Activated CD4-positive, alpha-beta memory T cell treated with anti-CD3 and anti-CD28 coated beads for 36 hours (primary cell): ENCODE data around the gene ANKRD27. TPM values are rescaled to one million over a fixed set of nuclear protein-coding genes. Genes with fewer than 3 reads are reported as not detected.
"Not testable (repeated sequence)": the region's sequence is repeated elsewhere in the genome, so short reads cannot be mapped to it uniquely, and the experiment has no call there.

Experiments
- CTCF ChIA-PET: fragments of 350-600 bp; sonication (Branson Sonifier 250); formaldehyde crosslinking; loops from one replicate; lab custom pipeline; 2021; ENCODE audit warnings: antibody characterized with exemption, inconsistent platforms; lab: Charles Lee
- POLR2A ChIA-PET: fragments of 350-600 bp; sonication (Branson Sonifier 250); formaldehyde crosslinking; loops from one replicate; lab custom pipeline; 2021; ENCODE audit warnings: antibody characterized with exemption; lab: Charles Lee
- DNase-seq: peaks from one replicate; pipeline ENCODE4 v3.0.0-alpha.2; 2020
- H3K27ac Mint-ChIP-seq: one replicate; pipeline ENCODE4 v1.8.0; 2021; ENCODE audit warnings: mixed read lengths
- H3K27me3 Mint-ChIP-seq: one replicate; pipeline ENCODE4 v1.8.0; 2021; ENCODE audit warnings: mixed read lengths
- H3K36me3 Mint-ChIP-seq: one replicate; pipeline ENCODE4 v1.8.0; 2021; ENCODE audit warnings: mixed read lengths
- H3K4me1 Mint-ChIP-seq: one replicate; pipeline ENCODE4 v1.8.0; 2021; ENCODE audit warnings: low read depth, mixed read lengths
- H3K4me3 Mint-ChIP-seq: one replicate; pipeline ENCODE4 v1.8.0; 2021; ENCODE audit warnings: mild to moderate bottlenecking, mixed read lengths
- H3K9me3 Mint-ChIP-seq: one replicate; pipeline ENCODE4 v1.8.0; 2021; ENCODE audit warnings: mixed read lengths
- intact Hi-C: fragments of 100-400 bp; cut with micrococcal nuclease; formaldehyde crosslinking; loops from one replicate; pipeline ENCODE4 v1.15.1; 2023
- total RNA-seq, 2 experiments: library from RNA; stranded (reverse); gene quantifications; one replicate each; pipeline ENCODE4 v1.2.3, GENCODE V29; 2021

ANKRD27 gene
- 10 to 100 TPM; 39.7 to 45.4 TPM for total RNA-seq

DNA sequence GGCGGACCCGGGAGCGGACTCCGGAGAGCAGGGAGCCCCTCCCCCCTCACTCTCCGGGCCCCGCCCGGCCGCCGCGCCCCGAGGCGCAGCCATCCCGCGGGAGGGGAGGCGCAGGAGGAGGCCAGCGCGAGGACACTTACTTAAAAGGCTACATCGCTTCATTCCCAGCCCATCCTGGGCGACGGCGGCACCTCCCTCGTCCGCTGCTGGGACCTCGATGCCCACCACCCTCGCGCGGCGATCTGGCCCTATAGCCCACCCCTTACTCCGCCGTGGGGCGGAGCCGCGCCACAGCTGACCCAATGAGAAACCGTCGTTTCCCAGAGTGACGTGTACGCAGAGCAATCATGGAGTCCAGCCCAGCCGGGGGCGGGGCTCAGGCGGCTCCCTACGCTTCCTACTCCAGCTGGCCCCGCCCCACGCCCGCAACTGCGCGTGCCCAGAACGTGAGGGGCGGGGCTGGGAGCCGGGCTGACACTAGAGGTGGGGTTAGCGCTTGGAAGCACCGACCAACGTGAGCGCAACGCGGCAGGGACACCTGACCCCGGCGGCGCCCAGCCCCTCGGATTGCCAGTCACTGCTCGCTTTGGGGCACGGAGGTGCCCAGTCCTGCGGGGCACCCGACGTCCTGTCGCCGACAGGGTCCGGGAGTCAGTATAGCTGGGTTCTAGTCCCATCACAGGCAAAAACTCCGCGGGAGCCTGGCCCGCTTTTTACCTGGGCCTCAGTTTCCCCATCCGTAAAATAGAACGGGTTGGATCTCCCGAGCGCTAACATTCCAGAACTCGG, at the start of gene ANKRD27:
Gene ANKRD27 (minus strand): TSS at position 250 of the 789 bp plus-strand sequence. CDS start 16,165 bp downstream, outside the sequence.
- DNase-seq = peak; percentile 98
- Mint-ChIP-seq H3K27ac (peak within 1 kb of the TSS; percentile 67), H3K36me3 (peaks cover 3% of the 10 kb centered on the region), H3K9me3 (no peaks in the 10 kb centered on the region), H3K4me1 (peaks cover 28% of the 10 kb centered on the region), H3K4me3 (peak within 1 kb of the TSS; percentile 92), H3K27me3 (peaks cover 11% of the 10 kb centered on the region)
- ChIA-PET POLR2A (interaction anchor here (1.3 kb wide), 2 partner anchors 16 to 95 kb away, joined by 3 to 6 read pairs; partner anchors contain the start of genes NUDT19 and PDCD5), CTCF (interaction anchor here (1.0 to 1.5 kb wide), 3 partner anchors 12 to 75 kb away, joined by 3 to 6 read pairs (median 6); no protein-coding TSS in a partner anchor)
- intact Hi-C loops = loop anchor here (1.0 to 5.0 kb wide), 4 partner anchors 16 to 297 kb away; partner anchors contain the start of genes CEP89, DPY19L3, FAAP24 and NUDT19

DNA sequence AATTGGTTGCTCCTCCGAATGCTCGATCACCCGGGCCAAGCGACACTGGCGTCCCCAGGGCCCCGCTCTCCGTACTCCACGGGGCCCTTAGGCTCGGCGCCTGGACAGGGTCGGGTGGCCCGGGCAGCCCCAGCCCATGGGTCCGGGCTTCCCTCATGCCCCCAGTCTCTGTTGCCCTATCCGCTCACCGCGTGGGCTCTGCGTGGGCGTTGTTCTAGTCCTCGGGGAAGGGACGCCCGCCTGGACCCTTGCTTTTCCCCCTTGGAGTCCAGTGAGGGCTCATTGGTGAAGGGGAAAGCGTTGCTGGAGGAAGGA, 45.9 kb upstream of the ANKRD27 start:
- intact Hi-C loops = no loop called here
- H3K36me3 Mint-ChIP-seq = peaks cover 6% of the 10 kb centered on the region
- ChIA-PET CTCF (no interaction called here), POLR2A (no interaction called here)
- H3K27me3 Mint-ChIP-seq = no peaks in the 10 kb centered on the region
- no peak overlapping the region for H3K27ac Mint-ChIP-seq
- H3K4me3 Mint-ChIP-seq = no peak overlapping the region
- H3K9me3 Mint-ChIP-seq = no peaks in the 10 kb centered on the region
- DNase-seq = no peak
- H3K4me1 Mint-ChIP-seq = no peaks in the 10 kb centered on the region

DNA sequence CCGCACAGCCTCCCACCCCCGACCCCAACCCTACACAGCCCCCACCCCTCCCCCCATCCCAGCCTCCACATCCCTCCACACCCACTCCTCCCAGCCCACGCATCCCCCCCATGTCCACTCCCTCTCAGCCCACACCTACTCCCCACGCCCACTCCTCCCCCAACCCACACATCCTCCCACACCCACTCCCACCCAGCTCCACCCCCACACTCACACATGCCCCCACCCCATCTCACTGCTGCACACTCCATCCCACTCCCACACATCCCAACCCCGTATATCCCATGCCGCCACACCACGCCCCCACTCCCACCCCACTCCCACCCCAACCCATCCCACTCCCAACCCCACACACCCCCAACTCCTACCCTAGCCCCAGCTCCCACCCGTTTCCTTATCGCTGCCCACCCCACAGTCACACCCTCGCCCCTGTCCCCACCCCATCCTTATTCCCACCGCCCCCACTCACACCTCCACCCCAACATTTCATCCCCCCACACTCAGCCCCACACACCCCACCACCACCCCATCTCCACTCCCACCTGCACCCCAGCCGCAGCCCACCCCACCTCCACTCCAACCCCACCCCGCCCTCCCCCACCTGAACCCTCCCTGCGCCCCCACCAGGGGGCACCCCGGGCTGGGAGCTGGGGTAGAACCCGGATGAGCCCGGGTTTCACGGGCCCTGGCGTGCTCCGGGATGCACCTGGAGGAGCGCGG, 45.4 kb upstream of the ANKRD27 start:
- Mint-ChIP-seq H3K4me3 (no peak overlapping the region), H3K4me1 (no peaks in the 10 kb centered on the region), H3K36me3 (peaks cover 6% of the 10 kb centered on the region), H3K27ac (no peak overlapping the region), H3K9me3 (no peaks in the 10 kb centered on the region), H3K27me3 (no peaks in the 10 kb centered on the region)
- POLR2A ChIA-PET = no interaction called here
- no peak for DNase-seq
- intact Hi-C loops = no loop called here
- CTCF ChIA-PET = no interaction called here

DNA sequence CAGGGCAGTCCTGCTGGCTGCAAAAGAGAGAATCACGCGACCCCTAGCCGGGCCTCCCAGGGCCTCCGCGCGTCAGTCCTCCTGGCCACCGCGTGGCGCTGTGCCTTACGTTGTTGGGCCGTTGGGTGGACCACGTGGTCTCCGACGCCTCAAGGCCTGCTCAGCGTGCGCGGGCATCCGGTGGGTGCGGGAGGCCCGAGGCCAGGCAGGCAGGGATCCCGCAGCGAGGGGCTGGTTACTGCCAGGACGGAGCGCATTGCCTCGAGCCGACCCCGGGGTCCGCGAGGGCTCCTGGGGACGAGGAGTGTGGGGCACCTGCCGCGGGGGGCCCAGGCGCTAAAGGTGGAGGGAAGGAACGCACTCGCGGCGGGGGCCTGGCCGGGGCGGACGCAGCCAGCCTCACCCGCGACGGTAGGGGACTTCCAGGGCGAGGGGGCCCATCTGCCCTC, 44.7 kb upstream of the ANKRD27 start, which contains the start of gene TDRD12:
Gene TDRD12 (plus strand): TSS at position 157 of the 449 bp plus-strand sequence. CDS start 306 bp downstream, outside the sequence.
- Mint-ChIP-seq H3K36me3 (peaks cover 9% of the 10 kb centered on the region), H3K9me3 (no peaks in the 10 kb centered on the region), H3K27me3 (no peaks in the 10 kb centered on the region), H3K4me3 (no peak within 1 kb of the TSS), H3K4me1 (no peaks in the 10 kb centered on the region), H3K27ac (no peak within 1 kb of the TSS)
- POLR2A ChIA-PET = no interaction called here
- DNase-seq = no peak
- CTCF ChIA-PET = no interaction called here
- intact Hi-C loops = no loop called here

DNA sequence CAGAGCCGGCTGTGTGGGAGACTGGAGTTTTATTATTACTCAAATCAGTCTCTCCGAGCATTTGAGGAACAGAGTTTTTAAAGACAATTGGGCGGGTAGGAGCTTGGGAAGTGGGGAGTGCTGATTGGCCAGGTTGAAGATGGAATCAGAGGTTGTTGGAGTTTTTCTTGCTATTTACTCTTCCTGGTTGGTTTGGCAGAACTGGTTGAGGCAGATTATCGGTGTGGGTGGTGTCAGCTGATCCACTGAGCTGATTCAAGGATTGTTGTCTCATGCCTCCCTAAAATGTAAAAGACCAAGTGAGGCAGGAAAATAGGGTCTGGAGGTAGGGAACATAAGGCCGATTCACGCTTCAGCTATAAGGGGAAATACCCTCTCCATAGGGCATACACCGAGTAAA, 43.3 kb upstream of the ANKRD27 start:
- H3K9me3 Mint-ChIP-seq = no peaks in the 10 kb centered on the region
- no peaks in the 10 kb centered on the region for H3K4me1 Mint-ChIP-seq
- ChIA-PET POLR2A (no interaction called here), CTCF (no interaction called here)
- H3K4me3 Mint-ChIP-seq = no peak overlapping the region
- no peak overlapping the region for H3K27ac Mint-ChIP-seq
- no peaks in the 10 kb centered on the region for H3K27me3 Mint-ChIP-seq
- intact Hi-C loops = no loop called here
- H3K36me3 Mint-ChIP-seq = peaks cover 10% of the 10 kb centered on the region
- no peak for DNase-seq

DNA sequence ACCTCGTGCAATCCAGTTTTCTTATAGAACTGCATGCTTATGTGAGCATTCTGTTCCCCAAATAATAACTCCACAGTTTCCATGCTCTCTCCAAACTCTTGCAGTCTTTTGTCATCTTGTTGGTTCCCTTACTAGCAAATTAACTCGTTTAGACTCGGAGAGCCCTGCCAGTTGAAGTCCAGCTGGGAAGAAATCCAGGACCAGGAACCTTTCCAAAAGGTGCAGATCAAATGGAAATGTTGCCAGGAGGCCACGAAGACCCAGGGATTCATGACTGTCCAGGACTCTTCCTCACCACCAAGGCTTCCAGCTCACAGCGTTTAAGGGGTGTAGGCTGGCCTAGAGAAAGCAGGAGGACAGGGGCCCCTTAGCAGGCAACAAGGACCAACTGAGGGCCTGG, 42.5 kb upstream of the ANKRD27 start:
- Mint-ChIP-seq H3K9me3 (no peaks in the 10 kb centered on the region), H3K27me3 (no peaks in the 10 kb centered on the region), H3K36me3 (peaks cover 14% of the 10 kb centered on the region), H3K27ac (no peak overlapping the region), H3K4me3 (no peak overlapping the region), H3K4me1 (no peaks in the 10 kb centered on the region)
- POLR2A ChIA-PET = no interaction called here
- intact Hi-C loops = no loop called here
- CTCF ChIA-PET = no interaction called here
- no peak for DNase-seq

DNA sequence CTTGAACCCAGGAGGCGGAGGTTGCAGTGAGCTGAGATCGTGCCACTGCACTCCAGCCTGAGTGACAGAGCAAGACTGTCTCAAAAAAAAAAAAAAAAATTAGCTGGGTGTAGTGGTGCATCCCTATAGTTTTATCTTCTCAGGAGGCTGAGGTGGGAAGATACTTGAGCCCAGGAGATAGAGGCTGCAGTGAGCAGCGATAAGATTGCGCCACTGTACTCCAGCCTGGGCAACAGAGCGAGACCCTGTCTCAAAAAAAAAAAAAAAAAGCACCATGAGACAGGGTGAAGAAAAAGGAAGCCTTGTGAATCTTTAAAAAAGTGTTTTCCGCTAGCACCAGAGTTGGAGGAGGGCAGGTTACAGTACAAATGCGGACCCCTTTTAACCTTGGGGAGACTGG, 41.2 kb upstream of the ANKRD27 start:
- POLR2A ChIA-PET, DNase-seq, H3K9me3 Mint-ChIP-seq, H3K27me3 Mint-ChIP-seq, H3K27ac Mint-ChIP-seq, intact Hi-C loops, H3K4me1 Mint-ChIP-seq, H3K4me3 Mint-ChIP-seq: not testable (repeated sequence)
- peaks cover 15% of the 10 kb centered on the region for H3K36me3 Mint-ChIP-seq
- CTCF ChIA-PET = interaction anchor here (0.7 kb wide), 1 partner anchor 26 kb away, joined by 3 read pairs; no protein-coding TSS in a partner anchor

DNA sequence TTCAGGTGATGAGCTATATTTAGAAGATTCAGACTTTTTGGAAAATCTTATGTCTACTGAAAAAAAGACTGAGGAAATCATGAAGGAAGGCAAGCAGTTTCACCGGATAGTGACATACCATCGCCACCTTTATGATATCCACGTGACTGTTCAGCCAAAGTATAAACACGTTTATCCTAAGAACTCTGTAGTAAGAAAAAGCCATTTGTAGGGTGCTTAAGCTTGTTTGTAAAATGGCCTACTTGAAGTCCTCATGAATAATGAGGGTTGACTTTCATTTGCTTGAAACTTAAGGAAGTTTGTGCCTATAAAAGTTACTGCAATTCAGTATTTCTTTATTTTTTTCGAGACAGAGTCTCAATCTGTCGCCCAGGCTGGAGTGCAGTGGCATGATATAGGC, 36.8 kb upstream of the ANKRD27 start:
- Mint-ChIP-seq H3K27me3 (no peaks in the 10 kb centered on the region), H3K36me3 (peaks cover 21% of the 10 kb centered on the region), H3K9me3 (no peaks in the 10 kb centered on the region), H3K4me3 (no peak overlapping the region), H3K27ac (no peak overlapping the region), H3K4me1 (peaks cover 19% of the 10 kb centered on the region)
- intact Hi-C loops = no loop called here
- CTCF ChIA-PET = no interaction called here
- POLR2A ChIA-PET = no interaction called here
- DNase-seq = no peak

DNA sequence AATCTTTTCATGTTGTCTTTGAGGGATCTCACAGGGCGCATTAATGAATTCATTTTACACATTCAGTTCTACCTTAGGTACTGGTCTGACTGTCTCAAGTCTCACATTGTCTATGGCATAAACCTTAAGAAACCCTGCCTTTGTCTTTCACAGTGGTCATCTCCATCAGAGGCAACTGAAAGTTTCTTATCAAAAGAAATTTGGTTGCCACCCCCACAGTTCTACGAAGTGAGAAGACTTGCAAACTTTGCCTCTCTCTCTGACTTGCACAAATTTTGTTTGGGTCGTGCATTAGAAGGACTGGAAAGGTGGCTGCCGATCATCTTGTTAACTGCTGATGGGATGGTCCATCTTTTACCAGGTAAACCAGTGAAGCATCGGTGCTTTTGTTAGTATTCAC, 34.1 kb upstream of the ANKRD27 start:
- Mint-ChIP-seq H3K4me3 (no peak overlapping the region), H3K36me3 (peaks cover 28% of the 10 kb centered on the region), H3K27me3 (no peaks in the 10 kb centered on the region), H3K27ac (peak overlapping the region; percentile 69), H3K4me1 (peaks cover 26% of the 10 kb centered on the region), H3K9me3 (peaks cover 6% of the 10 kb centered on the region)
- ChIA-PET CTCF (interaction anchor here (1.2 kb wide), 1 partner anchor 19 kb away, joined by 4 read pairs; no protein-coding TSS in a partner anchor), POLR2A (no interaction called here)
- intact Hi-C loops = no loop called here
- no peak for DNase-seq

DNA sequence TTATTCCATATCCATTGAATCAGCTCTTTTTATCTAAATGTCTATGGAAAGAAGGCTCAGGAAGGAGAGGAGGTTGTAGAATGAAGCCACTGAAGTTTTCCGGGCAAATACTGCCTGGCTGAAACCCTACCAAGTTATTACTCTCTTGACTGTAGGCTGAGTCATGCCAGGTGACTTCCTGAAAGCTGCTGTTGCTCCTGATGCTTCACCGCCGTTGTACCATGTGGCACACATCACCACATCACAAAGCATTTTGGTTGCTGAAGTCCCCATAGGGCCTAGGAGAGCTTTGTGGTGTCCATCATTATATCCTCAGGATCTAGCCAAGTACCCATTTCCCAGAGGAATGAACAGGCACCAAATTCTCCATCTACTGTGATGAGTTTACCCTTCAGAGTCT, 33.5 kb upstream of the ANKRD27 start:
- peak; percentile 64 for DNase-seq
- CTCF ChIA-PET = interaction anchor here (1.2 kb wide), 1 partner anchor 18 kb away, joined by 4 read pairs; no protein-coding TSS in a partner anchor
- Mint-ChIP-seq H3K4me1 (peaks cover 26% of the 10 kb centered on the region), H3K27me3 (no peaks in the 10 kb centered on the region), H3K4me3 (no peak overlapping the region), H3K27ac (peak overlapping the region; percentile 69), H3K9me3 (peaks cover 9% of the 10 kb centered on the region), H3K36me3 (peaks cover 31% of the 10 kb centered on the region)
- POLR2A ChIA-PET = no interaction called here
- intact Hi-C loops = no loop called here

DNA sequence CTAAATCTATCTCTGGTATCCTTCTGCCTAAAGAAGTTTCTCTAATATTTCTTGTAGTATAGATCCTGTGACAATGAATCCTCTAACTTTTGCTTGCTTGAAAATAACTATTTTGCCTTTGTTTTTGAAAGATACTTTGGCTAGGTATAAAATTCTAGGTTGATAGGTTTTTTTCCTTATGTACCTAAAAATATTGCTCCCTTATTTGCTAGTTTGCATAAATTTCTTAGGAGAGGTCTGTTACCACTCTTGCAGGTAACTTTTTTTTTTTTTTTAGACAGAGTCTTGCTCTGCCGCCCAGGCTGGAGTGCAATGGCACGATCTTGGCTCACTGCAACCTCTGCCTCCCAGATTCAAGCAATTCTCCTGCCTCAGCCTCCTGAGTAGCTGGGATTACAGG, 29.0 kb upstream of the ANKRD27 start:
- intact Hi-C loops, H3K4me3 Mint-ChIP-seq, POLR2A ChIA-PET, H3K27ac Mint-ChIP-seq, H3K27me3 Mint-ChIP-seq, CTCF ChIA-PET, DNase-seq: not testable (repeated sequence)
- H3K36me3 Mint-ChIP-seq = peaks cover 56% of the 10 kb centered on the region
- peaks cover 30% of the 10 kb centered on the region for H3K4me1 Mint-ChIP-seq
- H3K9me3 Mint-ChIP-seq = peaks cover 19% of the 10 kb centered on the region

DNA sequence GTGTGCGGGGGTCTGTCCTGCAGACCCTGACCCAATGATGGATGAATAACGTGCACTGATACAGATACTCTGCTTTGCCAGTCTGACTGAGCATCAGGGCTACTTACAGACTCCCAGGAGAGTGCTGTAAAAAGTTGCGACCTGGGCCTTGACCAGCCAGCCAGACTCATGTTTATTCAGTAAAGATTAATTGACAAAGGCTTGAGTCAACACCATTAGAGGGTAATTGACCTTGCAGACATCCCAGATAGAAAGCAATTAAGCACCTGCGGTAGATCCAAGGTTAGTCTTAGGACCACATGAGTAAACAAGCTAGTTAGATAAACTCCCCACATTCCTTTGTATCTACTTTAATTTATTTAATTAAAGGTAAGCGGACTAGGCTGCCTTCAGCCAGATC, 27.0 kb upstream of the ANKRD27 start:
- CTCF ChIA-PET = no interaction called here
- POLR2A ChIA-PET = no interaction called here

More for the DNA sequence above, 27.0 kb upstream of the ANKRD27 start:
- Mint-ChIP-seq H3K27ac (no peak overlapping the region), H3K4me3 (no peak overlapping the region), H3K27me3 (no peaks in the 10 kb centered on the region), H3K4me1 (peaks cover 28% of the 10 kb centered on the region), H3K9me3 (peaks cover 19% of the 10 kb centered on the region), H3K36me3 (peaks cover 70% of the 10 kb centered on the region)
- intact Hi-C loops = no loop called here
- no peak for DNase-seq
